ENCODE measurements around the gene CCDC87.
"Not testable (repeated sequence)": the region's sequence is repeated elsewhere in the genome, so short reads cannot be mapped to it uniquely, and the experiment has no call there.

The CCDC87 gene

GRCh38 chr11:66592457-66593302 is at the start of gene CCDC87, which contains the start of gene CCS:
Gene CCDC87, minus strand, starts transcription at chr11:66593063. Its CDS starts 48 bp downstream, at chr11:66593015.
Gene CCS, plus strand, starts transcription at chr11:66593185. Its CDS starts 77 bp downstream, at chr11:66593262.
- DNase-seq: peak; percentile 84

GRCh38 chr11:66641834-66642233 is 49.0 kb upstream of the CCDC87 start:
- DNase-seq: no peak

GRCh38 chr11:66639814-66640340 is 47.0 kb upstream of the CCDC87 start:
- not testable (repeated sequence) for DNase-seq

GRCh38 chr11:66639066-66639813 is 46.4 kb upstream of the CCDC87 start:
- DNase-seq: no peak

GRCh38 chr11:66638177-66639065 is 45.6 kb upstream of the CCDC87 start, which contains the start of gene RBM4:
Gene RBM4, plus strand, starts transcription at chr11:66638703. Its CDS starts 1,009 bp downstream, at chr11:66639712.
- DNase-seq: peak; percentile 100

GRCh38 chr11:66637557-66638176 is 44.8 kb upstream of the CCDC87 start:
- DNase-seq: no peak

- DNase-seq: no peak
These were observed 43.5 kb upstream of the CCDC87 start for GRCh38 chr11:66636411-66636810.

GRCh38 chr11:66632952-66633351 is 40.1 kb upstream of the CCDC87 start:
- DNase-seq: no peak

GRCh38 chr11:66631883-66632282 is 39.0 kb upstream of the CCDC87 start:
- no peak for DNase-seq

GRCh38 chr11:66629356-66629755 is 36.5 kb upstream of the CCDC87 start:
- no peak for DNase-seq

- DNase-seq: no peak
These were observed 35.3 kb upstream of the CCDC87 start for GRCh38 chr11:66628061-66628603.

- DNase-seq: no peak
These were observed 34.1 kb upstream of the CCDC87 start for GRCh38 chr11:66626926-66627325.

- DNase-seq: no peak
These were observed 33.5 kb upstream of the CCDC87 start for GRCh38 chr11:66626382-66626781.

- DNase-seq: no peak
These were observed 32.9 kb upstream of the CCDC87 start for GRCh38 chr11:66625752-66626149.

- no peak for DNase-seq
These were observed 32.3 kb upstream of the CCDC87 start for GRCh38 chr11:66625041-66625751.

GRCh38 chr11:66624450-66624849 is 31.6 kb upstream of the CCDC87 start:
- no peak for DNase-seq

GRCh38 chr11:66619080-66619554 is 26.3 kb upstream of the CCDC87 start:
- no peak for DNase-seq

GRCh38 chr11:66617155-66617834 is 24.4 kb upstream of the CCDC87 start:
- DNase-seq: no peak

- DNase-seq: peak; percentile 98
These were observed 23.7 kb upstream of the CCDC87 start, which contains the start of gene RBM14 for GRCh38 chr11:66616379-66617154. Gene RBM14, plus strand, starts transcription at chr11:66616630. Its CDS starts 91 bp downstream, at chr11:66616721.
